Activated CD4-positive, alpha-beta T cell treated with anti-CD3 and anti-CD28 coated beads, Interleukin-2, Interleukin-4, amounts not matched to agents 100 ng/mL and 50 ng/mL, durations not matched to agents 16 hours and 8 hours (primary cell): ENCODE data around the gene PARM1.

Experiments
- DNase-seq: peaks from one replicate; pipeline ENCODE4 v3.0.0-alpha.2; 2020; ENCODE audit warnings: low spot score

PARM1 gene

DNA sequence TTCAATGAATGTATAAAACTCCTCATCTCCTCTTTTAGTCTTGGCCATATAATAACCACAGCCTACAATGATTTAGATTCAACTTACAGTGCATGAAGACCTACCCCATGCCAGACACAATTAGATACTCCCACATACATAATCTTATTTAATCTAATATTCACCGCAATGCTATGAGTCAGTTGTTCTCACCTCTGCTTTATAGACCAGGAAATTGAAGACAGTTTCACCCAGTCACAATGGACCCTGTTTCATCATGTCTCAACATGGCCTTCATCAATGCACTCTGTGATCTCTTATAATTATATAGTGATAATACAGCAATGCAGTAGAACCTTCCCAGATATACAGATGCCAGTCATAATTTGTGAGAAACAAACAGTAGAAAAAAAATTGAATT, 148.6 kb downstream of the PARM1 start:
- no peak for DNase-seq

DNA sequence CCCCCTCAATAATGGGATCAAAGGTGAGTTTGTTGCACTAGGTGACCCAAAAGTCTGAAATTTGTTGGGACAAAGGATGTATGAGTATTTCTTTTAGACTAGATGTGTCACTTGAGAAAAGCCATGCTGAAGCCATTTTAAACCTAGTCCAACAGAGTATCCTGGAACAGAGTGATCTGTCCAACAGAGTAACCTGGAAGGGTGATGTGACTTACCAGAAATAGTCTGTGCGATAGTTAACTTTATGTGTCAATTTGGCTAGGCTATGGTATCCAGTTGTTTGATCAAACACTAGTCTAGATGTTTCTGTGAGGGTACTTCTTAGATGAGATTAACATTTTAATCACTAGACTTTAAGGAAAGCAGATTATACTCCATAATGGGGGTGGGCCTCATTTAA, 154.5 kb downstream of the PARM1 start:
- DNase-seq, result no peak

DNA sequence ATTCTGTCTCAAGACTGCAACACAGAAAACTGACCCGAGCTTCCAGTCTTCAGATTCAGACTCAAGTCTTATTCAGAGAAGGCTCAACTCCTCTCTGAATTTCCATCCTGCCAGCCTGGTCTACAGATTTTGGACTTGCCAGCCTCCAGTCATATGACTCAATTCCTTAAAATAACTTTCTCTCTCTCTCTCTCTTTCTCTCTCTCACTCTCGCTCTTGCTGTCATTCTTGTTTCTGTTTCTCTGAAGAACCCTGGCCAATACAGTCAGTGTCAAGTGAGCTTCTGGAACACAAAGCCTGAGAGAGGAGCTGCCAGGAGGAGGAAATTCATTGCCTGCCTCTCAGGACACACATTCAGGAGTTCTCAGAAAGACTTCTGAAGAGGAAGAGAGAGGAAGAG, 154.9 kb downstream of the PARM1 start:
- no peak for DNase-seq

DNA sequence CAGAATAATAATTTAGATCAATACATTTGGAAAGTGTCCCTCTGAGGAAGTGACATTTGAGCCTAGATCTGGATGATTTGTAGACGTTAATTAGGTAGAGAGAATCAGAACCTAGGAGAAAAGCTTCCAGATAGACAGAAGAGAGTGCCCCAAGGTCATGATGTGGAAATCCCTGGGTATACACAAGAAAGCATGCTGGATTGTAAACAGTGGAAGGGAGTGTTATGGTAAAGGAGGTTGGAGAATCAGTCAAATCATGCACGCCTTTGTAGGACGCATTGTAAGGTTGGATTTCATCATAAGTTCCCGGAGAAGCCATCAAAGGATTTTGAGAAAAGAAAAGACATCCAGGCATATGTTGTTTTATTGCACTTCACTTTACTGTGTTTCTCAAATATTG, 156.3 kb downstream of the PARM1 start:
- no peak for DNase-seq

DNA sequence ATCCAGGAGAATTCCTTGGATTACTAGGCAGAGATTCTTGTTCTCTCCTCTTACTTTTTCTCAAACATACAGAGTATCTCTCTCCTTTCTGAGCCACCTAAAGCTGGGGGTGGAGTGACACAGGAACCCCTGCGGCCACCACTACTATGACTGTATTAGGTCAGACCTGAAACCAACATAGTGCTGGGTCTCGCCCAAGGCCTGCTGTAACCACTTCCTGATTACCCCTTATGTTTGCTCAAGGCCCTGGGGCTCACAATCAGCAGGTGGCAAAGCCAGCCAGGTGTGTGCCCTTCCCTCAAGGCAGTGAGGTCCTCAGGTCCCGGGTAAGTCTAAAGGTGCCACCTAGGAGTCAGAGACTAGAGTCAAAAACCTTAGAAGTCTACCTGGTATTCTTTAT, 166.4 kb downstream of the PARM1 start:
- no peak for DNase-seq
